ENCODE measurements around the gene NDST1.

The NDST1 gene

GRCh38 chr5:150489360-150490295, 18.3 kb upstream of the NDST1 start:
- DNase-seq (ENCODE audit: low read depth in 3 of 3), result no peak

- DNase-seq (ENCODE audit: low read depth in 3 of 3), result no peak
These were observed 17.6 kb upstream of the NDST1 start for GRCh38 chr5:150490296-150490669.

GRCh38 chr5:150490754-150491153, 17.2 kb upstream of the NDST1 start:
- no peak for DNase-seq (ENCODE audit: low read depth in 3 of 3)

DNA sequence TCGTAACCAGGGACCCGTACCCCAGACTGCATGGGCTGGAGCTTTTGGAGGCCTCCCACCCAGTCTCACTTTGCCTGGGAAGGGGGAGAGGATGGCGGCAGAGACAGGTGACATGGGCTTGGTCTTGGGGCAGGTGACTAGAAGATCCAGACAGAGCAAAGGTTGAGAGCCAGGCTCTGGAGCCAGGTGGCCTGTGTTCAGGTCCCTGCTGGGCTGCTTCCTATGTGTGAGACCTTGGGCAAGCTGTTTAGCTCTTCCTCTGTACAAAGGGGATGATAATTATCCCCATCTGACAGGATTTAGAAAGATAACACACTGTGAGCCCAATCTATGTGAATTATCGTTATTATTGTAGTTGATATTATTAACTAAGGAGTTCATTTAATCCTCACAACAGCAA, 16.1 kb upstream of the NDST1 start:
- DNase-seq (ENCODE audit: low read depth in 3 of 3), result no peak

DNA sequence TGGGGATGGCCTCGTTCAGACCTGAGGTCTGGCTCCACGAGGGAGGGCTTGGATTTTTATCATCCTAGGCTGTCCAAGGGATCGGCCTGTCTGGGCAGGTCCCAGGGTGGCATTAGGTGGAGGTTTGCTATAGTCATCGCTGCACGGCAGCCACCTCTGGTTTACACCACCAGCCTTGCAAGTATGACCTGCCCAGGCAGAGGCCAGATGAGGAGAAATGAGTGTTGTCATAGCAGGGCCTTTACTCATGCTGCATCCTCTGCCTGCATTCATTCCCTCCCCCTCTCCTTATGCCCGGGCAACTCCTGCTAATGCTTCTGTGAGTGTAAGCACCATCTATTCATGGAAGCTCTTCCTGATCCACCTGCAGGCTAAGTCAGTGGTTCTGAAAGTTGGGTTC, 15.3 kb upstream of the NDST1 start:
- no peak for DNase-seq (ENCODE audit: low read depth in 3 of 3)

DNA sequence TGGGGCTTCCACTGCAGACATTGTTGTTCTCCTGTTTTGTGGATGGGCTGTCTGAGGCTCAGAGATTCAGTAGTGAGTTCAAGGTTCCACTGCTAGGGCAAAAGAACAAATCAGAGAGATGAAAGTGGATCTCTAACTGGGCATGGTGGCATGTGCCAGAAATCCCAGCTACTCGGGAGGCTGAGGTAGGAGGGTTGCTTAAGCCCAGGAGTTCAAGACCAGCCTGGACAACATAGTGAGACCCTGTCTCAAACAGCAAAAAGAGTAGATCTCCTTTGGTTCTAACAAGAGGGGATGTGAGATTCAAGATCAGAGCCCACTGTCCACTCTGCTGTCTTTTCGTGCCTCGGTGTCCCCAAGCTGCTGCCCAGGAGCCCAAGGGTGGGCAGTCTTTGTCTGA, 11.8 kb upstream of the NDST1 start:
- DNase-seq (ENCODE audit: low read depth in 3 of 3), result no peak

- no peak for DNase-seq (ENCODE audit: low read depth in 3 of 3)
These were observed 11.4 kb upstream of the NDST1 start for GRCh38 chr5:150496534-150496933.

DNA sequence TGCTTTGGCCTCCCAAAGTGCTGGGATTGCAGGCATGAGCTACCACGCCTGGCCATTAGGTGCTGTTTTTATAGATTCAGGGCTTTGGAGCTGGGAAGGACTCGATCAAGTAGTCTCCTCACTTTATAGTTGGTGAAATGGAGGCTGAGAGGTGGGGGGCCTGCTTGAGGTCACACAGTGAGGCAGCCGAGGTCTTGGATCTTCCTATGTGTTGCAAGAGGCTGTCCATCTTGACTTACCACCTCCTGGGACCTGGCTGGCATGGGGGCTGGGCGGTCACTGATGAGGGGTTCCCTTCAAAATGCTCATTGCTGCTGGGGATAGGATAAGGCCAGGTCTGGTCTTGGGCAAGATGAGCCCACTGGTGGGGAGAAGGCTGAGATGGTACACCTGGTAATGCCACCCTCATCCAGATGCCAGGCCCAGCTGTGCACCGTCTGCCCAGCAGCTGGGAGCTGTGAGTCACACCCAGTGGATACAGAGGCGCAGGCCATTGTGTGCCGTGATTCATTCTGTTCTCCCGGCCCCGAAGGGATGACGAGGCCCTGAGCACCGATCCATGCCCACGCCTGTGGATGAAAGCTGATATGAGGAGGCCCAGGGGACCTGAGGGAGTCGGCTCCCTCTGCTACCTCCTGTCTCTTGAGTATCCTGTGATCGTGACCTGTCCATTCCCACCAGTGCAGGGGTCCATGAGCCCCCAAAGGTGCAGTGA, 10.5 kb upstream of the NDST1 start:
- DNase-seq (ENCODE audit: low read depth in 3 of 3), result no peak

DNA sequence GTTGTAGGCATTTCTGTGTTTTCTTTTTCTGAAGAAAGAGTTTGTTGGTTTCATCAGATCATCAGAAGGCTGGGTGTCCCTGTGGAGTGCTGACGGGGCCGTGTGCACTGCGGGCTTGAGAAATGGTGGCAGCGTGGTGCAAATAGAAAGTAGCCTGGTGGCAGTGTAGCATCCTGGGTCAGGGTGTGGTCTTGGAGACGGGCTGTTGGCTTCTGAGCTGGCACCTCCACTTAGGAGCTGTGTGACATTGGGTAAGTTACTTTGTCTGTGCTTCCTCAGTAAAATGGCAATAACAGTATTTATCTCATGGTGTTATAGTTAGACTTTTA, 10.0 kb upstream of the NDST1 start:
- DNase-seq (ENCODE audit: low read depth in 3 of 3), result no peak

- DNase-seq (ENCODE audit: low read depth in 3 of 3), result no peak
These were observed 9.4 kb upstream of the NDST1 start for GRCh38 chr5:150498501-150498900.

- no peak for DNase-seq (ENCODE audit: low read depth in 3 of 3)
These were observed 9.0 kb upstream of the NDST1 start for GRCh38 chr5:150498971-150499370.

DNA sequence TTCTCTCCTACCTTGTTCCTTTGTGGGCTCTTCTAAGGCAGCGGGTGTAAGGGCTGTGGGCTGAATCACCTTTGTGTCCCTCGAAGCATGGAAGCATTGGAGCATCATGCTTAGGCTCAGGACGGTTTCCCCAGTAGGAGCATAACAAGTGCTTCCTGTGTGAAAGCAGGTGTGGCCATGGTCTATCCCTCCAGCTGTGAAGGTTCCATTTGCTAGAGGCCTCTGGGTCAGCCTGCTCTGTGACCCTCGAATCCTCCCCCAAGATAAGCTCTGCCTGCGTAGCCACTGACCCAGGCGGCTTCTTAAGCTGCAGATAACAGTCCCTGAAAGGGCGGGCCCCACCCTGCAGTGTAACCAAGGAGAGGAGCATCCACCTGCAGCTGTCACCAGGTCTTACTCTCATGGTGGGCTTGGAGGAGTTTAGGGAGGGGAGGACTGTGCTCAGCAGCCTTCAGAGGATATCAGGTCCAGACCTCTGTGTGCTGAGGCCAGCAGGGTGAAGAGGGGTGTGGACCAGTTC, 8.4 kb upstream of the NDST1 start:
- DNase-seq (ENCODE audit: low read depth in 3 of 3), result no peak

DNA sequence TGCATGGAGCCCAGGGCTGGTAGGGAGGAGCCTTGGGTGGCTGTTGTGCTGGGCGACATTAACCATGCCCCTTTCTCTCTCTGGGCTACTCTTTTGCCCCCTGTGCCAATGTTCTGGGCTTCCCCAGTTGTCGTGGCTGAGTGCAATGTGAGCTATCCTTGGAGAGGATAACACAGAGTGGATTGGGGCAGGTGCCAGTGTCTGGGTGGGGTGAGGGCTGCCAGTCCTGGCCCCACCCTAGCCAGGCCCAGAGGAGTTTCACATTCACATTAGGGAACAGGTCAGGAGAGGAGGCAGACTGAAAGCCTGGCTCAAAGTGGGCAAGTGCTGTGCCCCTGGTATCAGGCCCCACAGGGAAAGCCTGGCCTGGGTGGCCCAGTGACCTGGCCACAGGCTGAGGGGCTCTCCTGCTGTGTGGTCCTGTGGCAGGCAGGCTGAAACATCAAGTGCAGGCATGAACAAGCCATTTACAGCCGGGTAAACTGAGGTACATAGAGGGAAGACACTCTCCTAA, 7.5 kb upstream of the NDST1 start:
- DNase-seq (ENCODE audit: low read depth in 3 of 3), result no peak

DNA sequence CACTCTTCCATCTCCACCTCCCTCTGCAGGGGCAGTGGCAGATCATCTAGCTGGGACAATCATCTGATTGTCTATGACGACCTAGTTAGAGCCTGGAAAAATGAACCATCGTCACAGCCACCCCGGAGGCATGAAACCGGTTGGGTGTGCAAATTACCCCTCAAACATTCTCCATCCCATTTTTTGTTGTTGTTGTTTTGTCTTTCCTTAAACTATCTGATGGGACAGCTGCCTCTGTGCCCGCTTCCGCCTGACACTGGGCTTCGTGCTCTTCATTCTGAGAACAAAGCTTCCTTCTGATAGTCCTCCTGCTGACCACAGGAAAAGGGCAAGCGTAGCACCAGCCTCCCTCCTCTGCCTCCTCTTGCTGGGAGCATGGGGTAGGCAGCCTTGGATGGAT, 7.0 kb upstream of the NDST1 start:
- DNase-seq (ENCODE audit: low read depth in 3 of 3), result no peak

DNA sequence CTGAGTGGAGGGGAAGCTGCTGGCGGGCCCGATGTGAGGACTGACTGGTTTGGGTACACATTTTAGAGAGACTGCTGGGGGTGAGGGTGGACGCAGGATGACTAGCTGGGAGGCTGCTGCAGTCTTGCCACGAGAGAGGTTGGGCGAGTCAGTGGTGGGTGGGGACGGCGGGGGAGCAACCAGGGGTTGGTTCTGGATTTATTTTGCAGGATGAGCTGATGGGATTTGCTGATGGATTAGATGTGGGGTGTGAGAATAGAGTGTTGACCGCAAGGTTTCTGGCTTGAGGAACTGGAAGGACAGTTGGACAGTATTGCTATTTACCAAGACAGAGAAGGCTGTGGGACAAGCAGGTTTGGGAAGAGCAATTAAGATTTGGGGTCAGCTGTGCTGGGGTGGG, 5.8 kb upstream of the NDST1 start:
- DNase-seq (ENCODE audit: low read depth in 3 of 3), result no peak

DNA sequence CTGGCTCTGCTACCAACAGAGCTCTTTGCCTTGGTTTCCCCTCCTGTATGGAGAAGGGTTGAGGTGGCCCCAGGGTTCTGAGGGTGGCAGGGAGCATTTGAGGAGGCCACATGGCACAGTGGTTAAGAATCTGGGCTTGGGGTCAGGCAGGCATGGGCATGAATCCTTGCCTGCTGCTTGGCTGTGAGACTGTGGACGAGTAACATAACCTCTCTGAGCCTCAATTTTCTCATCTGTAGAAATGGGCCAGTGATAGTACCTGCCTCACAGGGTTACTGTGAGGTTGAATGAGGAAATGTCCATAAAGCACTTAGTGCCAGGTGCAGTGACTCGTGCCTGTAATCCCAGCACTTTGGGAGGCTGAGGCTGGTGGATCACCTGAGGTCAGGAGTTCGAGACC, 5.1 kb upstream of the NDST1 start:
- no peak for DNase-seq (ENCODE audit: low read depth in 3 of 3)

GRCh38 chr5:150503386-150503785, 4.5 kb upstream of the NDST1 start:
- DNase-seq (ENCODE audit: low read depth in 3 of 3), result no peak

DNA sequence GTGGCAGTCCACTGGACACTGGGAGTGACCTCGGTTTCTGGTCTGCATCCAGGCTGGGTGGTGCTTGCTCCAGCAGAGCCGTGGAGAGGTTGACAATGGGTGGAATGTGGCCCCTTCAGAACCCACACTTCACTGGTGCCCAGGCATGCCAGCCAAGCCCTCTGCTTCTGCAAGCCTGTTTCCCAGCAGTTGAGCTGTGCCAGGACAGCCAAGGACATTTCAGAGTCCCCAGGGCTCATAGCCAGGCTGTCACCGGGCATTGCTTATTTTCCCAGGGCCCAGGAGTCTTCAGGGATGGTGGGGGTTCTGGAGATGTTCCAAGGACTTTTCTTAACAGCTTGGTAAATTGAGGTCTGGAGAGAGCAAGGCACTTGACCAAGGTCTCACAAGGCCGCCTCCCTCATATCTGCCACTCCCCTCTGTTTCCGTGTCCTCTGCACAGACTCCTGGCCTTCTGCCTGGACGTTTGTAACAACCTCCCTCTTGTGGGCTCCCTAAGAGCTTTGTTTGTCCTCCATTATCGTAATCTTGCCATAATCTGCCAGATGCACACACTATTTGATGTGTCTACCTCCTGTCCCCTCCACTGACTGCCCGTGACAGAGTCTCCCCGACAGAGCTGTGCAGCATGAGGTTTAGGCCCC, 3.8 kb upstream of the NDST1 start:
- no peak for DNase-seq (ENCODE audit: low read depth in 3 of 3)

GRCh38 chr5:150505041-150505511, 2.9 kb upstream of the NDST1 start:
- DNase-seq (ENCODE audit: low read depth in 3 of 3), result no peak

GRCh38 chr5:150505816-150506215, 2.1 kb upstream of the NDST1 start:
- DNase-seq (ENCODE audit: low read depth in 3 of 3), result no peak

- no peak for DNase-seq (ENCODE audit: low read depth in 3 of 3)
These were observed 1.1 kb upstream of the NDST1 start for GRCh38 chr5:150506571-150507473.
